Measurements from ENCODE around the gene TMEM81. TPM values are rescaled to one million over a fixed set of nuclear protein-coding genes. Genes with fewer than 3 reads are reported as not detected.
A peak's percentile ranks its signal among the peaks of the same experiment; 100 is the strongest.

The TMEM81 gene
- polyA plus RNA-seq, 6 donors from 2014 or later = 0.26 to 0.81 (median 0.55) TPM; not detected in 1

DNA sequence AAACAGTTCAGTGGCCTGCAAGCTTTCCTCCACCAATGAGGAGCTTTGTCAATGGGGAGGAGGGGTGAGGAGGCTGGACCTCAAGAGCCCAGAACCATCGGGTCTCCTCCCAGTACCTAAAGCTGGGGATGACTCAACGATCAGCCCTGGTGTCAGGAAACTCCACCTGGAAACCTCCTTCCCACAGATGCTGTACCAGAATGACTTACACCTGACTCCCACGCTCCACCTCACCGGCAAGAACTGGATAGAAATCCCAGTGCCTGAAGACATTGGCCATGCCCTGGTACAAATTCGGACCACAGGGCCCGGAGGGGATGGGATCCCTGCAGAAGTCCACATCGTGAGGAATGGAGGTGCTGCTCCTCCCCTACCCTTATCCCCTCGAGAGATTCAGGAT is 11.4 kb downstream of the TMEM81 start:
- Mint-ChIP-seq H3K27ac (no peak overlapping the region), H3K4me3 (no peak overlapping the region), H3K9me3 (no peaks in the 10 kb centered on the region), H3K36me3 (no peaks in the 10 kb centered on the region), H3K27me3 (no peaks in the 10 kb centered on the region), H3K4me1 (no peaks in the 10 kb centered on the region)
- DNase-seq (no peak), ATAC-seq (ENCODE audit: low read depth in 2 of 2) (no peak)

DNA sequence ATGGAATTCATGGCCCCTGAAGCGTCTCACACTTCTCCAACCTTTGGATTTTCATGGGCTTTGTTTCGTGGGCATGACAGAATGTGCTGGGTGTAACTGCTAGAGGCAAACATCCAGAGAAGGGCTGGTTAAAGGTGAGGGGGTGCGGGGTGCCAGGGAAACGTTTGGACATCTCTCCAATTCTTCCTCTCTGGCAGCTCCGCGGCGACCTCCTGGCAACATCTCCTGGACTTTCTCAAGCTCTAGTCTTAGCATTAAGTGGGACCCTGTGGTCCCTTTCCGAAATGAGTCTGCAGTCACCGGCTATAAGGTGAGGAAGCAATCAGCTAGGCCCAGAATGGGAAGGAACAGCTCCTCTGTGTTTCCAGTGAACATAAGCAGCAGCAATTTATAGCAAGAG is 12.0 kb downstream of the TMEM81 start:
- ATAC-seq (ENCODE audit: low read depth in 2 of 2) (no peak), DNase-seq (no peak)
- H3K27me3 Mint-ChIP-seq = no peaks in the 10 kb centered on the region
- peak overlapping the region in 1 of 6 donors; percentile 7 for H3K27ac Mint-ChIP-seq
- H3K4me3 Mint-ChIP-seq = no peak overlapping the region
- H3K4me1 Mint-ChIP-seq = no peaks in the 10 kb centered on the region
- no peaks in the 10 kb centered on the region for H3K9me3 Mint-ChIP-seq
- no peaks in the 10 kb centered on the region for H3K36me3 Mint-ChIP-seq

DNA sequence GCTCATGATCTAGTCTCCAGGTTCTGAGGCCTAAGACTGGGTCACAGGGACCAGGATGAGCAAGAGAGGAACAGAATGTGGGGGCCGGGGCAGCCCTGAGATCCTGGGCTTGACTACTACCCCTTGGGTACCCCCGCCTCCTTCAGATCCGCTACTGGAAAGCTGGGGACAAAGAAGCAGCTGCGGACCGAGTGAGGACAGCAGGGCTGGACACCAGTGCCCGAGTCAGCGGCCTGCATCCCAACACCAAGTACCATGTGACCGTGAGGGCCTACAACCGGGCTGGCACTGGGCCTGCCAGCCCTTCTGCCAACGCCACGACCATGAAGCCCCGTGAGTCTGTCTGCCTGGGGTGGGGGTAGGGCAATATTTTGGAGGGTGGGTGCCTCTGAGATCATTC is 12.5 kb downstream of the TMEM81 start:
- no peak for ATAC-seq (ENCODE audit: low read depth in 2 of 2)
- no peaks in the 10 kb centered on the region for H3K4me1 Mint-ChIP-seq
- no peaks in the 10 kb centered on the region for H3K9me3 Mint-ChIP-seq
- H3K4me3 Mint-ChIP-seq = no peak overlapping the region
- no peak for DNase-seq
- H3K36me3 Mint-ChIP-seq = no peaks in the 10 kb centered on the region
- H3K27me3 Mint-ChIP-seq = no peaks in the 10 kb centered on the region
- no peak overlapping the region for H3K27ac Mint-ChIP-seq

DNA sequence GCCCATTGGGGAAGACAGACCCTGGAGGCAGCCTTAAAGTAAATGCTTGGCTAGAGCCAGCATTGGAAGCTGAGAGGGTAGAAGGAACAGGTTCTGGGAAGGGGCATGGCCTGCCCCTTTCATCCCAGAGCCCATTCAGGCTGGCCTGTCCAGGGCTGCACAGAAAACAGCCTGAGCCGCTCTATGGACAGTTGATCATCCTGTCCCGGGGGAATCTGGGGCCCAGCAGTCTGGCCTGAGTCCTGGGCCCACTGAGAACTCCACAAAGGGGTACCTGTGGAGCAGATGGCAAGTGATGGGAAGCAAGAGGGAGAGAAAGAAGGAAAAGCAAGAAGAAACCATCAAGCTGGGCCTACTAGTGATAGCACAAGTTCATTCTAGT is 13.2 kb downstream of the TMEM81 start:
- no peaks in the 10 kb centered on the region for H3K4me1 Mint-ChIP-seq
- no peaks in the 10 kb centered on the region for H3K9me3 Mint-ChIP-seq

DNA sequence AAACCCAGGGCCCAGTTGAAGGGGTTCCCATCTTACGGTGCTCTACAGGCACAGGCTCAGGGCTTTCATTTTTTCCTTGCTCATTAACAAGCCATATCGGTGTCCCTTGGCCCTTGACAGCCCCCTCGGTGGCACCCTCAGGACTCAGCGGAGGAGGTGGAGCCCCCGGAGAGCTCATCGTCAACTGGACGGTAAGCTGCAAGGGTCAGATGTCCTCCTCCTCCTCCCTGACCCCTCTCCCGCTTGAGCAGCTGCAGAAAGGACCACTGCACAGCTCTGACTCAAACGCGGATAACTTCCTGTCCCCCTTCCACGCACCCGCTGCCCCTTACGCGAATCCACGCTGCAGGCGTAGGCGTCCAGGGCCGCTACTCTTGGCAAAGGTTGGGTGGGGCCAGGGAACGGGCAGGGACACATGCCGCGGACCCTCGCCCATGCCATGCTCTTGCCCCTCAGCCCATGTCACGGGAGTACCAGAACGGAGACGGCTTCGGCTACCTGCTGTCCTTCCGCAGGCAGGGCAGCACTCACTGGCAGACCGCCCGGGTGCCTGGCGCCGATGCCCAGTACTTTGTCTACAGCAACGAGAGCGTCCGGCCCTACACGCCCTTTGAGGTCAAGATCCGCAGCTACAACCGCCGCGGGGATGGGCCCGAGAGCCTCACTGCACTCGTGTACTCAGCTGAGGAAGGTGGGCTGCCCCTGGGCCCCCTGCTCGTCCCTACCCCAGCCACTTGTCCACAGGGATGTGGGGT is 14.7 kb downstream of the TMEM81 start:
- Mint-ChIP-seq H3K27me3 (peaks cover 0 to 12% (median 0%) of the 10 kb centered on the region in 3 donors), H3K36me3 (no peaks in the 10 kb centered on the region), H3K9me3 (no peaks in the 10 kb centered on the region), H3K4me1 (no peaks in the 10 kb centered on the region), H3K4me3 (no peak overlapping the region), H3K27ac (no peak overlapping the region)
- DNase-seq = no peak
- ATAC-seq (ENCODE audit: low read depth in 2 of 2) = no peak

More for the DNA sequence above, 13.2 kb downstream of the TMEM81 start:
- DNase-seq (no peak), ATAC-seq (ENCODE audit: low read depth in 2 of 2) (no peak)
- Mint-ChIP-seq H3K36me3 (no peaks in the 10 kb centered on the region), H3K27me3 (peaks cover 0 to 6% (median 0%) of the 10 kb centered on the region in 3 donors), H3K27ac (no peak overlapping the region), H3K4me3 (no peak overlapping the region)

DNA sequence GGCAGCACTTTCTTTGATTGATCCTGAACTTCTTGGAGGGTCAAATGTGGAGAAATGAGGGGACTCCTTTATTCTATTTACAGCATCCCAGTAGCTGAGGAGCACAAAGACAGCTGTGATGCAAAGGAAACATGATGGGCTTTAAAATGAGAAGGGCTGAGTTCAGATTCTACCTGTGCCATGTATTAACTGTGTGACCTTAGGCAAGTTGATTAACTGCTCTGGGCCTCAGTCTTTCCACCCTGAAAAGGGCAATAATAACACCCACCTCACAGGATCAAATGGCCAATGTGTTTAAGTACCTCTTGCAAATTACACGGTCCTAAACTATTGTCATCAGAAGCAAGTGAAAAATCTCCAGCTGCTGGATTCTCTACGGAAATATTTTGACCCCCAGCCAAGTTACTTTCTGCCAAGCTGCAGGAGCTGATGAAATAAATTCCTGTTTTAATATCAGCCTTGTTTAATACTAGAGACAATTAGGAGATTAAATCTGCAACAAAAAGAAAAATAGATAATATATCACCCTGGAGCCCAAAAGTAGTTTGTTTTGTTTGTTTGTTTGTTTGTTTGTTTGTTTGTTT is 15.7 kb downstream of the TMEM81 start:
- no peaks in the 10 kb centered on the region for H3K4me1 Mint-ChIP-seq
- no peak overlapping the region for H3K27ac Mint-ChIP-seq
- H3K9me3 Mint-ChIP-seq = no peaks in the 10 kb centered on the region
- DNase-seq = no peak
- peaks cover 0 to 12% (median 0%) of the 10 kb centered on the region in 3 donors for H3K27me3 Mint-ChIP-seq
- no peaks in the 10 kb centered on the region for H3K36me3 Mint-ChIP-seq
- H3K4me3 Mint-ChIP-seq = no peak overlapping the region
- no peak for ATAC-seq (ENCODE audit: low read depth in 2 of 2)

DNA sequence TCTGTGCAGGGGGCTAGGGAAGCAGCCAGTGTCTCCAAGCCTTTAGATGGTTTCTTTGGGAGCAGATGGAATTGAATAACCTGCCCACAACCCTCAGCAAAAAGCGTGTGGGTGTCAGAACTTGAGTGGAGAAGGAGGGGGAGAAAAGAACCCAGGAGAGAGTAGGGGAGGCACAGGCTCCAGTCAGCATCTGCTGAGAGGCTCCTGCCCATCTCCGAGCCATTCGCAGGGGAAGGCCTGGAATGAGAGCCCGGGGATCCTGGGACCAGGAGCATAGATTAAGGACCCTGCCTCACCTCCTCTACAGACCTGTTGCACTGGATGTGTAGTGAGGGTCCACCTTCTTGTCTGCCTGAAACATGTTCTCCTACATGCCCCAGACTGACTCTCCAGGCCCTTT is 16.3 kb downstream of the TMEM81 start:
- no peak overlapping the region for H3K4me3 Mint-ChIP-seq
- ATAC-seq (ENCODE audit: low read depth in 2 of 2) = no peak
- H3K4me1 Mint-ChIP-seq = no peaks in the 10 kb centered on the region

DNA sequence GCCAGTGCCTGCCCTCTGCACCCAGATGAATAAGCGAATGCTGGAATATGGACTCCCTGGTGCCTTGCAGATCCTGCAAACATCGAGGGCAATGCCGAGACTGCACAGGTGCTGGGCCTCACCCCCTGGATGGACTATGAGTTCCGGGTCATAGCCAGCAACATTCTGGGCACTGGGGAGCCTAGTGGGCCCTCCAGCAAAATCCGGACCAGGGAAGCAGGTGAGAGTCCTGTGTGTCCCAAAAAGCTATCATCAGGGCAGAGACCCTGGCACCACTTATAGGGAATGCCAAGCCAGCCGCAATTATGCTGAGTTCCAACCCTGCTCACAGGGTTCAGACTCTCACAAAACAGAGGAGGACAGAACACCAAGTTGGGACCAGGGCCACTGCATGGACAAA is 17.2 kb downstream of the TMEM81 start:
- DNase-seq = no peak
- no peaks in the 10 kb centered on the region for H3K4me1 Mint-ChIP-seq
- H3K36me3 Mint-ChIP-seq = no peaks in the 10 kb centered on the region
- H3K4me3 Mint-ChIP-seq = no peak overlapping the region
- H3K9me3 Mint-ChIP-seq = no peaks in the 10 kb centered on the region
- peaks cover 0 to 12% (median 0%) of the 10 kb centered on the region in 3 donors for H3K27me3 Mint-ChIP-seq
- no peak for ATAC-seq (ENCODE audit: low read depth in 2 of 2)
- peak overlapping the region in 1 of 6 donors; percentile 33 for H3K27ac Mint-ChIP-seq

More for the DNA sequence above, 16.3 kb downstream of the TMEM81 start:
- H3K9me3 Mint-ChIP-seq = no peaks in the 10 kb centered on the region
- peaks cover 0 to 12% (median 0%) of the 10 kb centered on the region in 3 donors for H3K27me3 Mint-ChIP-seq
- H3K36me3 Mint-ChIP-seq = no peaks in the 10 kb centered on the region
- peak overlapping the region in 1 of 6 donors; percentile 21 for H3K27ac Mint-ChIP-seq
- no peak for DNase-seq

DNA sequence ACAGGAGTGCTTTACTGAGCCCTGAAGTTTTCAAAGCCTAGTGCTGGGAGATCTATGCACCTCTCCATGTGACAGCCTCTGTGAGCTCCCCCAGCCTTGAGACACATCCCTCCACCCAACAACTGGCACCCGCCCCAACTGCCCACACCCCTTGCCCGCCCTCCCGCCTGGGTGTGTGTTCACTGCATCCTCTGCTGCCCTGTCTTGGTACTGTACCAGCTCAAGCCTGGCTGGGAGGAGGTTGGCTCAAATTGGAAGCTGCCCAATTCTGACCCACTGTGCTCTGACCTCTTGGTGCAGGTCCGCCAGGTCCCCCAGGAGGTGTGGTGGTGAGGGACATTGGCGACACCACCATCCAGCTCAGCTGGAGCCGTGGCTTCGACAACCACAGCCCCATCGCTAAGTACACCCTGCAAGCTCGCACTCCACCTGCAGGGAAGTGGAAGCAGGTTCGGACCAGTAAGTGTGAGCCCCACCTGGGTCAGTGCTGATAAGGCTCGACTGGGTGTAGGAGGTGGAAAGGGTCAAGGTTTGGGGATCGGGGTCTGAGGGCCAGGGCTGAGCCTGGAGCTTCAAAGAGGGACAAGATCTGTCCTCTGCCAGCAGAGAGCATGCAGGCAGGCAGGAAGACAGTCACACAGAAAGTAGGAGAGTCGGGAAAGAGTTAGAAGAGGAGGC is 18.0 kb downstream of the TMEM81 start:
- no peak overlapping the region for H3K27ac Mint-ChIP-seq
- H3K36me3 Mint-ChIP-seq = no peaks in the 10 kb centered on the region
- H3K4me3 Mint-ChIP-seq = no peak overlapping the region
- peaks cover 0 to 6% (median 4%) of the 10 kb centered on the region in 3 donors for H3K4me1 Mint-ChIP-seq
- no peak for DNase-seq
- no peak for ATAC-seq (ENCODE audit: low read depth in 2 of 2)
- H3K27me3 Mint-ChIP-seq = peaks cover 0 to 12% (median 0%) of the 10 kb centered on the region in 3 donors
- H3K9me3 Mint-ChIP-seq = no peaks in the 10 kb centered on the region

DNA sequence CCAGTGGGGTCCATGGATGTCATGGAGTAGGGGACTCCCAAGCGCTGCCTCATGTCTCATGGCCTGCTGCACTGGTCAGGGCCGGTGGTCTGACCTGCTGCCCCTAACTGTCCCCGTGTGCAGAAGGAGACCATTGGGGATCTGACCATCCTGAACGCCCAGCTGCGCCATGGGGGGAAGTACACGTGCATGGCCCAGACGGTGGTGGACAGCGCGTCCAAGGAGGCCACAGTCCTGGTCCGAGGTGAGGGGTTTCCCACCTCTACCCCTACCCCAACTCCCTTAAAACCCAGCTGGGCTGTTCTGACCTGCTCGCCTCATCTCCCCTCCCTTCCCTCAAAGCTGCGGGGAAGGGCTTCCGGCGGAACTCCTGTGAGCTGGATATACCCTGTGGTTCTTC is 18.6 kb downstream of the TMEM81 start:
- Mint-ChIP-seq H3K4me1 (peaks cover 0 to 6% (median 4%) of the 10 kb centered on the region in 3 donors), H3K27me3 (peaks cover 0 to 12% (median 0%) of the 10 kb centered on the region in 3 donors), H3K27ac (no peak overlapping the region), H3K36me3 (no peaks in the 10 kb centered on the region), H3K9me3 (no peaks in the 10 kb centered on the region), H3K4me3 (no peak overlapping the region)
- ATAC-seq (ENCODE audit: low read depth in 2 of 2) (no peak), DNase-seq (no peak)

DNA sequence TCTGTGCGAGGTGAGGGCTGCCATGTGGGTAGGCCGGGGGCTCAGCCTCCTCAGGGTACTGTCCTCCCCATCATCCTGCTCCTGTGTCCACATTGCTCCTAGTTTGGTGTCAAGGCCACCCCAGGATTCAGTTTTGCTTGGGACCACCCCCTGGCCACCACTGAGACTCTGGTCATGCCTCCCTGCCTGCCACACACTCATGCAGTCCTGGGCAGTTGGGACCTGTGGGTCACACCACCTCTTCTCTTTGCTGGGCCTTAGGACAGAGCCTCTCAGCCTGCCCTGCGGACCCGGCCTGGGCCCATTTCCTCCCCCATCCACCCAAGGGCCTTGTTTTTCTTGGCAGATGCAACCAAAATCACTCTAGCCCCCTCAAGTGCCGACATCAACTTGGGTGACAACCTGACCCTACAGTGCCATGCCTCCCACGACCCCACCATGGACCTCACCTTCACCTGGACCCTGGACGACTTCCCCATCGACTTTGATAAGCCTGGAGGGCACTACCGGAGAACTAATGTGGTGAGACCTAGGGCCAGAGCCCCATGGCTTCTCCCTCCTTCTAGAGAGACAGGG is 19.4 kb downstream of the TMEM81 start:
- ATAC-seq (ENCODE audit: low read depth in 2 of 2) (no peak), DNase-seq (no peak)
- Mint-ChIP-seq H3K27ac (peak overlapping the region in 1 of 6 donors; percentile 53), H3K27me3 (peaks cover 0 to 12% (median 0%) of the 10 kb centered on the region in 3 donors), H3K36me3 (no peaks in the 10 kb centered on the region), H3K9me3 (no peaks in the 10 kb centered on the region), H3K4me1 (peaks cover 0 to 6% (median 4%) of the 10 kb centered on the region in 3 donors), H3K4me3 (no peak overlapping the region)

DNA sequence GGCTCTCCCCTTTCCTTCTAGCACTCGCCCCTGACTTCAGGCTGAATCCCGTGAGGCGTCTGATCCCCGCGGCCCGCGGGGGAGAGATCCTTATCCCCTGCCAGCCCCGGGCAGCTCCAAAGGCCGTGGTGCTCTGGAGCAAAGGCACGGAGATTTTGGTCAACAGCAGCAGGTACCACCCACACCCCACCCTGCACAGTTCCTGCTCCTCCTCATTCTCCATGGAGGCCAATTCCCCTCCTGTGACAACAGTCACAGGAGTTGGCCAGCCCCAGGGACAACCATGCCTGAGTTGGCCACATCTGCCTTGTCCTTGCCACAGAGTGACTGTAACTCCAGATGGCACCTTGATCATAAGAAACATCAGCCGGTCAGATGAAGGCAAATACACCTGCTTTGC is 20.0 kb downstream of the TMEM81 start:
- no peak overlapping the region for H3K4me3 Mint-ChIP-seq
- H3K27me3 Mint-ChIP-seq = peaks cover 0 to 12% (median 0%) of the 10 kb centered on the region in 3 donors
- DNase-seq (no peak), ATAC-seq (ENCODE audit: low read depth in 2 of 2) (no peak)
- no peaks in the 10 kb centered on the region for H3K9me3 Mint-ChIP-seq
- H3K27ac Mint-ChIP-seq = peak overlapping the region in 1 of 6 donors; percentile 47
- H3K36me3 Mint-ChIP-seq = no peaks in the 10 kb centered on the region
- H3K4me1 Mint-ChIP-seq = peaks cover 0 to 6% (median 4%) of the 10 kb centered on the region in 3 donors

DNA sequence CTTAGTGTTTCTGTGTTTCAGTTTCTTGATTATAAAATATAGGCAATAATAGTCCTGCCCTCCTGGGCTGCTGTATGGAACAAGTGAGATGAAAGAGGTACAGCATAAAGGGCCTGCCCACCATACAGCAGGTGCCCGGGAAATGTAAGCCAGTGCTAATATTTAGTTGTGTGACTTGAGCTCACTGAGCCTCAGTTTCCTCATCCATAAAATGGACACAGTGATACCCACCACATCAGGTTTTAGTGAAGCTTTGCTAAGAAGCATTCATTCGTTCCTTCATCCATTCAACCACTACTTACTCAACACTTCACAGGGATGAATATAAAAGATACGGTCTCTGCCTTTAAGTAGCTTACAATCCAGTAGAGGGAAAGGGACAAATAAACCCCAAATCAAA is 21.4 kb downstream of the TMEM81 start:
- no peak for DNase-seq
- Mint-ChIP-seq H3K4me3 (no peak overlapping the region), H3K9me3 (no peaks in the 10 kb centered on the region)

More for the DNA sequence above, 21.4 kb downstream of the TMEM81 start:
- H3K27ac Mint-ChIP-seq = no peak overlapping the region
- H3K27me3 Mint-ChIP-seq = peaks cover 0 to 12% (median 0%) of the 10 kb centered on the region in 3 donors
- ATAC-seq (ENCODE audit: low read depth in 2 of 2) = no peak
- peaks cover 0 to 6% (median 4%) of the 10 kb centered on the region in 3 donors for H3K4me1 Mint-ChIP-seq
- no peaks in the 10 kb centered on the region for H3K36me3 Mint-ChIP-seq
